NOMO-1 treated with dmso at 0.1 percent for 144 hours (cell line): ENCODE data around the gene TH.

Experiments
- DNase-seq: peaks from one replicate; lab custom pipeline; 2025; ENCODE audit not compliant: unreplicated experiment; lab: John Stamatoyannopoulos, UW

TH gene

GRCh38 chr11:2143799-2144543, 27.6 kb downstream of the TH start:
- DNase-seq, result no peak

GRCh38 chr11:2143477-2143798, 28.2 kb downstream of the TH start:
- DNase-seq, result no peak

GRCh38 chr11:2142762-2143202, 28.8 kb downstream of the TH start:
- no peak for DNase-seq

- DNase-seq, result no peak
Observed at GRCh38 chr11:2142300-2142759, 29.3 kb downstream of the TH start.

GRCh38 chr11:2140411-2141400, 30.9 kb downstream of the TH start:
- no peak for DNase-seq

- DNase-seq, result no peak
Observed at GRCh38 chr11:2139621-2140337, 31.8 kb downstream of the TH start.

- no peak for DNase-seq
Observed at GRCh38 chr11:2139123-2139521, 32.5 kb downstream of the TH start, which contains the start of gene IGF2. IGF2 (minus strand) TSS chr11:2139389; CDS start chr11:2135523, 3,866 bp downstream.

GRCh38 chr11:2138431-2139122, 33.0 kb downstream of the TH start:
- no peak for DNase-seq

- no peak for DNase-seq
Observed at GRCh38 chr11:2138068-2138430, 33.6 kb downstream of the TH start.

- DNase-seq, result no peak
Observed at GRCh38 chr11:2137202-2138067, 34.2 kb downstream of the TH start.

GRCh38 chr11:2136952-2137201, 34.7 kb downstream of the TH start:
- DNase-seq, result no peak

- DNase-seq, result no peak
Observed at GRCh38 chr11:2136209-2136951, 35.2 kb downstream of the TH start.

- DNase-seq, result no peak
Observed at GRCh38 chr11:2135648-2136201, 35.9 kb downstream of the TH start.

GRCh38 chr11:2135018-2135569, 36.5 kb downstream of the TH start:
- no peak for DNase-seq

GRCh38 chr11:2134022-2135010, 37.3 kb downstream of the TH start:
- DNase-seq, result no peak

- no peak for DNase-seq
Observed at GRCh38 chr11:2133241-2134021, 38.2 kb downstream of the TH start.

- no peak for DNase-seq
Observed at GRCh38 chr11:2132874-2133240, 38.8 kb downstream of the TH start.
